Neuronal stem cell (in vitro differentiated cells): Measurements from ENCODE around the gene NRXN3.

Experiments used
- DNase-seq: peaks from one replicate; pipeline ENCODE4 v3.0.0-alpha.2; 2013; ENCODE audit warnings: low spot score
- H2AFZ ChIP-seq: one replicate; pipeline ENCODE4 v1.6.1; 2013; ENCODE audit warnings: mild to moderate bottlenecking, low read length, inconsistent platforms
- H2AK5ac ChIP-seq: 2 replicates; pipeline ENCODE4 v1.6.1; 2013; ENCODE audit warnings: low read depth, mild to moderate bottlenecking, inconsistent platforms, low read length, moderate library complexity, mixed read lengths
- H2BK120ac ChIP-seq: 2 replicates; pipeline ENCODE4 v1.6.1; 2013; ENCODE audit warnings: low read depth, mild to moderate bottlenecking, inconsistent platforms, low read length, moderate library complexity, mixed read lengths
- H2BK12ac ChIP-seq: one replicate; pipeline ENCODE4 v1.6.1; 2013; ENCODE audit warnings: low read length, inconsistent platforms
- H2BK15ac ChIP-seq: 2 replicates; pipeline ENCODE4 v1.6.1; 2013; ENCODE audit warnings: mild to moderate bottlenecking, low read length, inconsistent platforms, mixed read lengths
- H2BK5ac ChIP-seq: one replicate; pipeline ENCODE4 v1.6.1; 2013; ENCODE audit warnings: inconsistent platforms, mild to moderate bottlenecking, low read length, moderate library complexity
- H3K14ac ChIP-seq: one replicate; pipeline ENCODE4 v1.6.1; 2013; ENCODE audit warnings: low read length, inconsistent platforms
- H3K18ac ChIP-seq: 2 replicates; pipeline ENCODE4 v1.6.1; 2013; ENCODE audit warnings: low read length, inconsistent platforms
- H3K23ac ChIP-seq: 2 replicates; pipeline ENCODE4 v1.6.1; 2013; ENCODE audit warnings: low read depth, mild to moderate bottlenecking, mixed read lengths, low read length, inconsistent platforms; ENCODE audit not compliant: poor library complexity
- H3K27ac ChIP-seq: replicated peaks from 3 replicates; pipeline ENCODE4 v1.5.1; 2013; ENCODE audit warnings: low read length, inconsistent platforms
- H3K27me3 ChIP-seq, 3 experiments: 2 replicates each; pipeline ENCODE4 v1.6.1; 2013; ENCODE audit warnings: low read length in 3 of 3, mild to moderate bottlenecking in 2 of 3, inconsistent platforms in 1 of 3, low read depth in 1 of 3, mixed read lengths in 1 of 3, moderate library complexity in 1 of 3; ENCODE audit not compliant: control insufficient read depth in 3 of 3, insufficient read depth in 3 of 3
- H3K36me3 ChIP-seq, 2 donors: replicated peaks in 1 of 2; 2 replicates each; pipeline ENCODE4 v1.6.1; 2013; ENCODE audit warnings: low read length in 2 of 2; ENCODE audit not compliant: control insufficient read depth in 2 of 2, insufficient read depth in 2 of 2
- H3K4ac ChIP-seq: 2 replicates; pipeline ENCODE4 v1.6.1; 2013; ENCODE audit warnings: inconsistent platforms, mild to moderate bottlenecking, low read length, moderate library complexity
- H3K4me1 ChIP-seq, 2 donors: 1 replicate in 1 of 2; 2 replicates in 1 of 2; pipeline ENCODE4 v1.6.1; 2013; ENCODE audit warnings: low read length in 2 of 2, low read depth in 1 of 2; ENCODE audit not compliant: control insufficient read depth in 2 of 2, insufficient read depth in 1 of 2
- H3K4me2 ChIP-seq: one replicate; pipeline ENCODE4 v1.6.1; 2013; ENCODE audit warnings: mild to moderate bottlenecking, low read length, inconsistent platforms; ENCODE audit not compliant: insufficient read depth, poor library complexity, severe bottlenecking
- H3K4me3 ChIP-seq, 2 donors: 2 replicates each; pipeline ENCODE4 v1.5.1; 2013; ENCODE audit warnings: low read length in 2 of 2, mild to moderate bottlenecking in 2 of 2, inconsistent platforms in 1 of 2, moderate library complexity in 1 of 2
- H3K79me1 ChIP-seq: one replicate; pipeline ENCODE4 v1.6.1; 2013; ENCODE audit warnings: low read depth, mild to moderate bottlenecking, inconsistent platforms, low read length, moderate library complexity
- H3K9ac ChIP-seq: one replicate; pipeline ENCODE4 v1.6.1; 2013; ENCODE audit warnings: mild to moderate bottlenecking, low read depth, low read length, inconsistent platforms; ENCODE audit not compliant: poor library complexity
- H3K9me3 ChIP-seq, 2 donors: replicated peaks in 1 of 2; 2 replicates each; pipeline versions ENCODE3 to v1.6.1; 2013; ENCODE audit warnings: low read length in 2 of 2, mild to moderate bottlenecking in 2 of 2, inconsistent platforms in 1 of 2, low read depth in 1 of 2, mixed read lengths in 1 of 2, moderate library complexity in 1 of 2; ENCODE audit not compliant: control insufficient read depth in 2 of 2, insufficient read depth in 1 of 2
- H4K8ac ChIP-seq: one replicate; pipeline ENCODE4 v1.6.1; 2013; ENCODE audit warnings: low read depth, mild to moderate bottlenecking, inconsistent platforms, low read length, moderate library complexity
- H4K91ac ChIP-seq: one replicate; pipeline ENCODE4 v1.6.1; 2013; ENCODE audit warnings: low read length, low read depth, mild to moderate bottlenecking, inconsistent platforms; ENCODE audit not compliant: poor library complexity
- WGBS, 2 donors: extraction: QIAGEN DNeasy Blood & Tissue Kit; methylation state at CpG; one replicate each; pipeline ENCODE4 v1.1.7; 2013; ENCODE audit warnings: missing lambda C conversion rate in 2 of 2, mixed read lengths in 1 of 2; ENCODE audit not compliant: insufficient read length in 2 of 2, insufficient replicate concordance in 1 of 2; ENCODE audit errors: extremely low coverage in 2 of 2; 5-methylcytosine and 5-hydroxymethylcytosine counted together

Gene NRXN3

DNA sequence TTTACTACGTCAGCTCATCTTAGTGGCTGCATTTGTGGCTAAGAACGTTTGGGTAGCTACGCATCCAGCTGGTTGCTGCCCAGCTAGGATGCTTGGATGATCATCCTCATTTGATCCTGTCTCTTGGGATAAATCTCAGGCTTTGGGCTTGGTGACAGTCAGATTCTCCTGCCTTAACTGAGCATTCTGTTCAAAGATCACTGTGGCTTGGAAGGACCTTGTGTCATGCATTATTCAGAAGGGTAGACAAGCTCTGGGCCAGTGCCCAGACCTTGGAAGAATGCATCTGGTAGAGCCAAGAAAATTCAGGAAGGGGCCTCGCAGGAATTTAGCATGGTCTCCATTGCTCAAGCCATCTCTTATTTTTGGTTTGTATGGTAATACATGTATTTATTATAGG, 188.4 kb downstream of the NRXN3 start:
- no peaks in the 10 kb centered on the region for H3K27me3 ChIP-seq
- H2BK5ac ChIP-seq = no peak overlapping the region
- no peak overlapping the region for H3K4me2 ChIP-seq
- H2BK120ac ChIP-seq = no peak overlapping the region
- H3K36me3 ChIP-seq = no peaks in the 10 kb centered on the region
- no peak overlapping the region for H3K18ac ChIP-seq
- H3K4ac ChIP-seq = no peak overlapping the region
- H3K4me1 ChIP-seq = peaks cover 2 to 6% of the 10 kb centered on the region in 2 donors
- no peak overlapping the region for H3K9ac ChIP-seq
- no peak overlapping the region for H4K8ac ChIP-seq
- no peak overlapping the region for H2AK5ac ChIP-seq
- DNase-seq = no peak
- no peaks in the 10 kb centered on the region for H3K9me3 ChIP-seq
- no CpG with 5 or more reads among the region's 4 CpGs for WGBS, 2 donors
- H3K14ac ChIP-seq = no peak overlapping the region
- H2BK15ac ChIP-seq = no peak overlapping the region
- no peaks in the 10 kb centered on the region for H3K79me1 ChIP-seq
- no peak overlapping the region for H2BK12ac ChIP-seq
- no peak overlapping the region for H3K23ac ChIP-seq
- no peak overlapping the region for H3K27ac ChIP-seq
- no peak overlapping the region for H2AFZ ChIP-seq
- H3K4me3 ChIP-seq = no peak overlapping the region
- no peak overlapping the region for H4K91ac ChIP-seq

DNA sequence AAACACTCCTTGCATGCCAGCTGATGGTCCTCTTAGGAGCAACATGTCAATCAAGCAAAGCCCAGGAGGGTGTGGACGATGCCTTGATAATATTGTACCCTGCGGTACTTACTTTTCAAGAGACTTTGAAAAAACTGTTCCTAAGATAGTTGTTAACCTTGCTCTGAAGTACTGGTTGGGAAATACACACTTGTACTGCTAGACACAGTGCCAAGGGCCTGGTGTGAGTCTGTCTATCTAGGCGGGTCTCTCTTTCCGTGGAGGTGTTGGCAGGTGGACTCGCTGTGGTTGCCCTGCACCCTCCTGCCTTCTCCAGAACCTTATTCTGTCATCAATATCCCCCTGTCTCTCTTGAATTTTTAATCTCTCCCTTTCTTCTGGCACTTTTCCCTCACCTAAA, 189.4 kb downstream of the NRXN3 start:
- no peak for DNase-seq
- no peak overlapping the region for H2BK15ac ChIP-seq
- H3K9me3 ChIP-seq = no peaks in the 10 kb centered on the region
- no peak overlapping the region for H3K4me3 ChIP-seq
- H2AK5ac ChIP-seq = no peak overlapping the region
- no peak overlapping the region for H2AFZ ChIP-seq
- H3K27ac ChIP-seq = no peak overlapping the region
- no peaks in the 10 kb centered on the region for H3K79me1 ChIP-seq
- no peak overlapping the region for H3K23ac ChIP-seq
- no peak overlapping the region for H3K18ac ChIP-seq
- no peak overlapping the region for H4K91ac ChIP-seq
- H2BK120ac ChIP-seq = no peak overlapping the region
- H4K8ac ChIP-seq = no peak overlapping the region
- no peak overlapping the region for H3K14ac ChIP-seq
- H2BK5ac ChIP-seq = no peak overlapping the region
- H2BK12ac ChIP-seq = no peak overlapping the region
- H3K4ac ChIP-seq = no peak overlapping the region
- peaks cover 2 to 6% of the 10 kb centered on the region in 2 donors for H3K4me1 ChIP-seq
- no peak overlapping the region for H3K9ac ChIP-seq
- H3K27me3 ChIP-seq = no peaks in the 10 kb centered on the region
- no CpG with 5 or more reads among the region's 5 CpGs for WGBS, 2 donors
- no peak overlapping the region for H3K4me2 ChIP-seq
- H3K36me3 ChIP-seq = no peaks in the 10 kb centered on the region

DNA sequence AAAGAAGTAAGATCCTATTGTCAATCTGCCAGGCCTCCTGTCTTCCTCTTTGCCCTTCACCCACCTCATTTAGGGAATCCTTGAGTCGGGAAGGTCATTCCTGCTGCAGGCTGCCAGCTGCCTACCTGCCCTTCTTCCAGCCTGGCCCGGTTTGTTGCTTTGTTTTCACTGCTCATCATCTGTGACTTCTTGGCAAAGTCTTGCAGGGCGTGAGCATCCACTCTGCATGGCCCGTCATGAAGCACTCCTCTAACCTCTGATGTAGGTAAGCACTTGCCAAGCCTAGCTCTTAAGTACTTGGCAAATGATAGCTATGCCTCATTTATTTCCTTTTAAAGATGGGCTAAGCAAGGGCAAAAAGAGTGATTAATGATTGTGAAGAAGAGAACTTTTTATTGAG, 192.8 kb downstream of the NRXN3 start:
- no peak overlapping the region for H3K18ac ChIP-seq
- no peaks in the 10 kb centered on the region for H3K4me1 ChIP-seq
- H4K91ac ChIP-seq = no peak overlapping the region
- H2BK15ac ChIP-seq = no peak overlapping the region
- no peaks in the 10 kb centered on the region for H3K36me3 ChIP-seq
- H3K27me3 ChIP-seq = no peaks in the 10 kb centered on the region
- H2BK5ac ChIP-seq = no peak overlapping the region
- no peak overlapping the region for H3K4me2 ChIP-seq
- H3K4ac ChIP-seq = no peak overlapping the region
- no peaks in the 10 kb centered on the region for H3K9me3 ChIP-seq
- H3K27ac ChIP-seq = no peak overlapping the region
- no peak overlapping the region for H2AFZ ChIP-seq
- H2BK120ac ChIP-seq = no peak overlapping the region
- H3K4me3 ChIP-seq = no peak overlapping the region
- H4K8ac ChIP-seq = no peak overlapping the region
- H2AK5ac ChIP-seq = no peak overlapping the region
- no peak overlapping the region for H3K14ac ChIP-seq
- no peak overlapping the region for H2BK12ac ChIP-seq
- DNase-seq = no peak
- H3K9ac ChIP-seq = no peak overlapping the region
- H3K23ac ChIP-seq = no peak overlapping the region
- no peaks in the 10 kb centered on the region for H3K79me1 ChIP-seq
- WGBS, 2 donors = no CpG with 5 or more reads among the region's 4 CpGs

DNA sequence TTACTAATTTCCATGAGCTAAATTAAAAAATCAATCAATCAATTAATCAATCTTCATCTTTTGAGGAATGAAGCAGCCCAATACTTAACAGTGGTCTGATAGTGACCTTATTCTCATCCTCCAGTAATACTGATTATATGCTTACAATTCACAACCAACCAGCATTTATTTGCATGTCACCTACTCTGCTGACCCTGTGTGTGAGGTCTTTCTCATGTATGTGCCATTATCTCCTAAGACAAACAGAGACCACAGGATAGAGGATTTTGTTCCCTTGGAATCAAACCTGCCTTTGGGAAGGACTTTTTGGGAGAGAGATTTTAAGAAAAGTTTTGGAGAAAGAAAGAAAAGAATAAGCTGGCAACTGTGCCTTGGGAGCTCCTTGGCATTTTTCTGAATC, 197.2 kb downstream of the NRXN3 start:
- no peak overlapping the region for H3K4me3 ChIP-seq
- no peaks in the 10 kb centered on the region for H3K27me3 ChIP-seq

More for the DNA sequence above, 197.2 kb downstream of the NRXN3 start:
- Histone ChIP-seq H4K91ac (no peak overlapping the region), H2BK15ac (no peak overlapping the region), H3K9ac (no peak overlapping the region), H3K27ac (no peak overlapping the region), H4K8ac (no peak overlapping the region), H3K18ac (no peak overlapping the region), H3K14ac (no peak overlapping the region), H2AK5ac (no peak overlapping the region), H3K36me3 (no peaks in the 10 kb centered on the region), H3K4me1 (no peaks in the 10 kb centered on the region), H3K23ac (no peak overlapping the region), H3K4ac (no peak overlapping the region), H3K9me3 (no peaks in the 10 kb centered on the region), H2BK5ac (no peak overlapping the region), H2BK12ac (no peak overlapping the region), H2BK120ac (no peak overlapping the region), H3K79me1 (no peaks in the 10 kb centered on the region), H3K4me2 (no peak overlapping the region), H2AFZ (no peak overlapping the region)
- DNase-seq = no peak
